KBM-7 (cell line): Measurements from ENCODE around the gene ADCY1.
"Not testable (repeated sequence)": the region's sequence is repeated elsewhere in the genome, so short reads cannot be mapped to it uniquely, and the experiment has no call there.

Experiments used
- DNase-seq: peaks from one replicate; pipeline ENCODE4 v3.0.0-alpha.2; 2015
- in situ Hi-C: fragments of 300-500 bp; cut with MboI; formaldehyde crosslinking; loops from 2 replicates; pipeline ENCODE4 v1.14.3; 2020; ENCODE audit warnings: low sequenced_read_pairs, low pct_unique_long_range_greater_than_20kb, mixed read lengths

The ADCY1 gene

DNA sequence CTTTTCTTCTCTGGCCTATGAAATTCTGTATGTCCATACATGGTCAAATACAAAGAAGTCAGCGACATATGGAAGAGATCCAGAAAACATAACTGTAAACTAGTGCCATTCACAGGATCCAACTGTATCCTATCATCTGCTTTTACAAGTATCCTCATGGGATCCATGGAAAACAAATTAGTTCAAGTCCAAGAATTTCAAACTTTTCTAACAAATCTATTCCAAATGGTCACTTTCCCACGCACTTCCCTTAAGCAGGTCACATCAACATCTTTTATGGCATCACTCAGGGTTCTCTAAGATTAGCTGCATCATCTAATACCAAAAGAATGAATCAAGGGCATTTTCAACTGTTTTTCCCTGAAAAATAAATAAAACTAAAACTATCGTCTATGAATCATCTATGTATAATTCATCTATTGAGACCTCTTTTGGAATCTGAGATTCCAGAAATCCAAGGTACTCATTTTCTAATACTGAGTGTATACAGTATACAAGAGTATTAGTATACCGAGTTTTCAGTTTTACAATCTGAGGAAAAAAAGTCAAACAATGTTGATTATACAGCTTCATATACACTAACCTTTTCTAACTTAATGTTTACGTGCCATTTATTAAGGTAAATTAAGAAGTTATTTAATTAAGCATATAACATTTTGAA lies 187.5 kb downstream of the ADCY1 start:
- in situ Hi-C loops: not testable (repeated sequence)

GRCh38 chr7:45762225-45762994 lies 188.2 kb downstream of the ADCY1 start:
- in situ Hi-C loops: not testable (repeated sequence)
- peak; percentile 5 for DNase-seq

More for the DNA sequence above, 187.5 kb downstream of the ADCY1 start:
- DNase-seq: not testable (repeated sequence)

DNA sequence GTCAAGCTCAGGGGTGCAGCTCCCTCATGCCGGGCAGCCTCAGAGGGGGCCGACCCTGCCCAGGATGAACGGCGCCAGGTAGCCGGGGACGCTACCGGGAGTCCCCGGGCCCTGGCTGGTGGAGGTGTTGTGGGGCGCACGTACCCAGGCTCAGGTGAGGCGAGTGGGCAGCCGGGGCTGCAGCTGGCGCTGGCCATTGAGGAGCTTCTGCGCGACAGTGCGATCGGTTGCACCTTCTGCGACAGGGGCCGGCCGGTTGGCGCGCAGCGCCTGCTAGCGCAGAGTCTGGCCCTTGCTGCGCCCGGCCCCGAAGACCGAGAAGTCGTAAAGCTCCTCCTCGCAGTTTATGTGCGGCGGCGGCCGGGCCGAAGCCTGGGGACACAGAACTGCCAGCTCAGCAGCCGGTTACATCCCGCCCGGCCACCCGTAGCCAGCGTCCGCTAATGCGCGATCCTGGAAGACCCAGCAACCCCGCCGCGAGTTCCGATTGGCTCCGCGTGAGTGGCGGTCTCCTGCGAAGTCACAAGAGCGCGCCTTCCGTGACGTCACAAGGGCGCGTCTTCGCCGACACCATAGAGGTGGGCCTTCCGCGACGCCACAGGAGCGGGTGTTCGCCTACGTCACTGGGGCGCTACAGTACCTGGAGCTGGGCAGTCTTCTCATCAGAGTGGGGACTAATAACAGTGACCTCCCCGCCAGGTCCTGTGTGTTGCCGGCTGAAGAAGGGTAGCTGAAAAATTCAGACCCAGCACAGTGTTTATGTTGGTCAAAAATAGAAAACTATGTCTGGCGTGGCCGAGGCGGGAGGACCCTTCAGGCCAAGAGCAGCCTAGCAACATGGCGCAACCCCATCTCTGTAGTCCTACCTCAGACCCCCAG lies 194.6 kb downstream of the ADCY1 start:
- in situ Hi-C loops: not testable (repeated sequence)
- peak; percentile 97 for DNase-seq

DNA sequence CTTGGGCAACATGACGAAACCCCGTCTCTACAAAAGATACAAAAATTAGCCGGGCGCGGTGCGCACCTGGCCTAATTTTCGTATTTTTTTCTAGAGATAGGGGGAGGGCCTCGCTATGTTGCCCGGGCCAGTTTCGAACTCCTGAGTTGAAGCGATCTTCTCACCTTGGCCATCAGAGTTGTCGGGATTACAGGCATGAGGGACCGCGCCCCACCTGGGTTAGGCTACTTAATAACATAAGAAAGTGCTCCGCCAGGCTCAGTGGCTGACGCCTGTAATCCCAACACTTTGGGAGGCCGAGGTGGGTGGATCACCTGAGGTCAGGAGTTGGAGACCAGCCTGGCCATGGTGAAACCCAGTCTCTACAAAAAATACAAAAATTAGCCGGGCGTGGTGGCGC lies 195.5 kb downstream of the ADCY1 start:
- DNase-seq, in situ Hi-C loops: not testable (repeated sequence)
